ENCODE results near the gene PCOLCE2. TPM values are rescaled to one million over a fixed set of nuclear protein-coding genes. Genes with fewer than 3 reads are reported as not detected.

Gene PCOLCE2
- total and polyA plus RNA-seq, 4 donors = 9.1 to 17.2 (median 13.3) TPM

- TF ChIP-seq TAF1 (conservative IDR thresholded peaks at IDR 0.05) (no peak), GABPA (IDR thresholded peaks at IDR 0.05 in 1 of 2, conservative IDR thresholded peaks at IDR 0.05 in 1 of 2) (no peak), EGR1 (IDR thresholded peaks at IDR 0.05; ENCODE audit: low read depth in 2 of 2) (no peak), RAD21 (IDR thresholded peaks at IDR 0.05) (no peak), HNF4G (IDR thresholded peaks at IDR 0.05) (no peak)
Measured at GRCh38 chr3:142782616-142783015, 106.3 kb downstream of the PCOLCE2 start (continued).

GRCh38 chr3:142779591-142779990, 109.3 kb downstream of the PCOLCE2 start:
- no peak overlapping the region for H3K4me3 ChIP-seq (ENCODE audit: low read depth in 1 of 3, low read length in 3 of 3)
- no peaks in the 10 kb centered on the region for H3K9me3 ChIP-seq (ENCODE audit: control insufficient read depth in 4 of 4, low read length in 3 of 4)
- DNase-seq (ENCODE audit: low spot score) = no peak
- TF ChIP-seq, protein P1, sequence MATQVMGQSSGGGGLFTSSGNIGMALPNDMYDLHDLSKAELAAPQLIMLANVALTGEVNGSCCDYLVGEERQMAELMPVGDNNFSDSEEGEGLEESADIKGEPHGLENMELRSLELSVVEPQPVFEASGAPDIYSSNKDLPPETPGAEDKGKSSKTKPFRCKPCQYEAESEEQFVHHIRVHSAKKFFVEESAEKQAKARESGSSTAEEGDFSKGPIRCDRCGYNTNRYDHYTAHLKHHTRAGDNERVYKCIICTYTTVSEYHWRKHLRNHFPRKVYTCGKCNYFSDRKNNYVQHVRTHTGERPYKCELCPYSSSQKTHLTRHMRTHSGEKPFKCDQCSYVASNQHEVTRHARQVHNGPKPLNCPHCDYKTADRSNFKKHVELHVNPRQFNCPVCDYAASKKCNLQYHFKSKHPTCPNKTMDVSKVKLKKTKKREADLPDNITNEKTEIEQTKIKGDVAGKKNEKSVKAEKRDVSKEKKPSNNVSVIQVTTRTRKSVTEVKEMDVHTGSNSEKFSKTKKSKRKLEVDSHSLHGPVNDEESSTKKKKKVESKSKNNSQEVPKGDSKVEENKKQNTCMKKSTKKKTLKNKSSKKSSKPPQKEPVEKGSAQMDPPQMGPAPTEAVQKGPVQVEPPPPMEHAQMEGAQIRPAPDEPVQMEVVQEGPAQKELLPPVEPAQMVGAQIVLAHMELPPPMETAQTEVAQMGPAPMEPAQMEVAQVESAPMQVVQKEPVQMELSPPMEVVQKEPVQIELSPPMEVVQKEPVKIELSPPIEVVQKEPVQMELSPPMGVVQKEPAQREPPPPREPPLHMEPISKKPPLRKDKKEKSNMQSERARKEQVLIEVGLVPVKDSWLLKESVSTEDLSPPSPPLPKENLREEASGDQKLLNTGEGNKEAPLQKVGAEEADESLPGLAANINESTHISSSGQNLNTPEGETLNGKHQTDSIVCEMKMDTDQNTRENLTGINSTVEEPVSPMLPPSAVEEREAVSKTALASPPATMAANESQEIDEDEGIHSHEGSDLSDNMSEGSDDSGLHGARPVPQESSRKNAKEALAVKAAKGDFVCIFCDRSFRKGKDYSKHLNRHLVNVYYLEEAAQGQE (IDR thresholded peaks at IDR 0.05) = no peak
- TF ChIP-seq, protein P2, sequence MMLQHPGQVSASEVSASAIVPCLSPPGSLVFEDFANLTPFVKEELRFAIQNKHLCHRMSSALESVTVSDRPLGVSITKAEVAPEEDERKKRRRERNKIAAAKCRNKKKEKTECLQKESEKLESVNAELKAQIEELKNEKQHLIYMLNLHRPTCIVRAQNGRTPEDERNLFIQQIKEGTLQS (IDR thresholded peaks at IDR 0.05) = no peak
- TF ChIP-seq, protein P3, sequence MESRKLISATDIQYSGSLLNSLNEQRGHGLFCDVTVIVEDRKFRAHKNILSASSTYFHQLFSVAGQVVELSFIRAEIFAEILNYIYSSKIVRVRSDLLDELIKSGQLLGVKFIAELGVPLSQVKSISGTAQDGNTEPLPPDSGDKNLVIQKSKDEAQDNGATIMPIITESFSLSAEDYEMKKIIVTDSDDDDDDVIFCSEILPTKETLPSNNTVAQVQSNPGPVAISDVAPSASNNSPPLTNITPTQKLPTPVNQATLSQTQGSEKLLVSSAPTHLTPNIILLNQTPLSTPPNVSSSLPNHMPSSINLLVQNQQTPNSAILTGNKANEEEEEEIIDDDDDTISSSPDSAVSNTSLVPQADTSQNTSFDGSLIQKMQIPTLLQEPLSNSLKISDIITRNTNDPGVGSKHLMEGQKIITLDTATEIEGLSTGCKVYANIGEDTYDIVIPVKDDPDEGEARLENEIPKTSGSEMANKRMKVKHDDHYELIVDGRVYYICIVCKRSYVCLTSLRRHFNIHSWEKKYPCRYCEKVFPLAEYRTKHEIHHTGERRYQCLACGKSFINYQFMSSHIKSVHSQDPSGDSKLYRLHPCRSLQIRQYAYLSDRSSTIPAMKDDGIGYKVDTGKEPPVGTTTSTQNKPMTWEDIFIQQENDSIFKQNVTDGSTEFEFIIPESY (IDR thresholded peaks at IDR 0.05) = no peak
- TF ChIP-seq FOXA1 (IDR thresholded peaks at IDR 0.05) = no peak
- TF ChIP-seq TAF1 (conservative IDR thresholded peaks at IDR 0.05) = no peak
- no peaks in the 10 kb centered on the region for H3K4me1 ChIP-seq (ENCODE audit: control insufficient read depth in 4 of 4, insufficient read depth in 4 of 4, low read length in 3 of 4)
- H3K36me3 ChIP-seq (ENCODE audit: control insufficient read depth in 4 of 4, insufficient read depth in 3 of 4, low read depth in 1 of 4, low read length in 3 of 4) = no peaks in the 10 kb centered on the region
- H3K27ac ChIP-seq (ENCODE audit: low read depth in 1 of 2, low read length in 2 of 2) = no peak overlapping the region
- no peak overlapping the region for H3K9ac ChIP-seq (ENCODE audit: low read depth in 1 of 2, low read length in 2 of 2)
- no peaks in the 10 kb centered on the region for H3K27me3 ChIP-seq (ENCODE audit: control insufficient read depth in 4 of 4, insufficient read depth in 4 of 4, low read length in 3 of 4)

GRCh38 chr3:142778541-142778940, 110.3 kb downstream of the PCOLCE2 start:
- Histone ChIP-seq H3K4me1 (ENCODE audit: control insufficient read depth in 4 of 4, insufficient read depth in 4 of 4, low read length in 3 of 4) (no peaks in the 10 kb centered on the region), H3K9ac (ENCODE audit: low read depth in 1 of 2, low read length in 2 of 2) (no peak overlapping the region), H3K36me3 (ENCODE audit: control insufficient read depth in 4 of 4, insufficient read depth in 3 of 4, low read depth in 1 of 4, low read length in 3 of 4) (no peaks in the 10 kb centered on the region), H3K27ac (ENCODE audit: low read depth in 1 of 2, low read length in 2 of 2) (no peak overlapping the region), H3K4me3 (ENCODE audit: low read depth in 1 of 3, low read length in 3 of 3) (no peak overlapping the region), H3K27me3 (ENCODE audit: control insufficient read depth in 4 of 4, insufficient read depth in 4 of 4, low read length in 3 of 4) (no peaks in the 10 kb centered on the region), H3K9me3 (ENCODE audit: control insufficient read depth in 4 of 4, low read length in 3 of 4) (no peaks in the 10 kb centered on the region)
- TF ChIP-seq, protein P4, sequence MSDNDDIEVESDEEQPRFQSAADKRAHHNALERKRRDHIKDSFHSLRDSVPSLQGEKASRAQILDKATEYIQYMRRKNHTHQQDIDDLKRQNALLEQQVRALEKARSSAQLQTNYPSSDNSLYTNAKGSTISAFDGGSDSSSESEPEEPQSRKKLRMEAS (IDR thresholded peaks at IDR 0.05) = no peak
- TF ChIP-seq RXRA (IDR thresholded peaks at IDR 0.05) (no peak), NR2F2 (IDR thresholded peaks at IDR 0.05) (no peak)
- 89% methylated on average over 2 of the region's 2 CpGs for WGBS
- DNase-seq (ENCODE audit: low spot score) = no peak
